ENCODE data around the gene APBB1.

DNA sequence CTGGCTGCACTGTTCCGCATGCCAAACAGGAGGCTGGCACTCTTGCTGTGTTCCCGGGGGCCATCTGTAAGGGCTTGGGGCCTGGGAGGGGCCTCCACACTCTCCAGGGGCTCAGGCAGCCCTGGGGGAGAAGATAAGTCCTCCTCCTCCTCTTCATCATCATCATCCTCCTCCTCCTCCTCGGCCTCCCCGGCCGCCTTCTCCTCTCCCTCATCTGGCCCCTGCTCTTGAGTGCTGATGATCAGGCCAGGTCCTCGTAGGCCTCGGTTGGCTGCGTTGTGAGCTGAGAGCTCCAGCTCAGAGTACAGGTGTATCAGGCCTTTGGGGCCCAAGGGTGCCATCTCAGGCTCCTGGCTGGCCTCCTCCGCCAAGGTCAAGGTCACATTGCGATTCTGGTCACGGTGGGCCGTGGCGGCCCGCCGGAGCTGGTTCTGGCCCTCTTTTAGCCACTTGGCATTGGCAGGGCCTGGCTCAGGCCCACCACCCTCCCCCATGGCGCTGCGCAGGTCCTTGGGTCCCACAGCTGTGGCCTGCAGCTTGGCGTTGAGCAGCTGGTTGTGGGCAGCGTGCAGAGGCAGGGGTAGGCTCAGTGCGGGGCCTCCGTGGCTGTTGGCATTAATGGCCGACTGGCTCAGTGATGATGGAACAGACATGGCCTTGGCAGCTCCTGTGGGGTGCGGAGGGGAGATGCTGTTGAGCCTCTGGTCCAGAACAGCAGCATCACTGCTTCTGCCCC lies 8.0 kb downstream of the APBB1 start:
- TF ChIP-seq ELF4 (IDR thresholded peaks at IDR 0.05) (no peak), FOXM1 (IDR thresholded peaks at IDR 0.05; ENCODE audit: borderline replicate concordance) (no peak)
